Fibroblast of gingiva (primary cell): ENCODE data around the gene COL18A1.
A peak's percentile ranks its signal among the peaks of the same experiment; 100 is the strongest.

Experiments
- DNase-seq: peaks from one replicate; pipeline ENCODE4 v3.0.0-alpha.2; 2011; ENCODE audit warnings: low read depth

COL18A1 gene

GRCh38 chr21:45401916-45402900, 2.8 kb upstream of the COL18A1 start:
- no peak for DNase-seq

- no peak for DNase-seq
Observed at GRCh38 chr21:45403133-45403824, 1.7 kb upstream of the COL18A1 start.

DNA sequence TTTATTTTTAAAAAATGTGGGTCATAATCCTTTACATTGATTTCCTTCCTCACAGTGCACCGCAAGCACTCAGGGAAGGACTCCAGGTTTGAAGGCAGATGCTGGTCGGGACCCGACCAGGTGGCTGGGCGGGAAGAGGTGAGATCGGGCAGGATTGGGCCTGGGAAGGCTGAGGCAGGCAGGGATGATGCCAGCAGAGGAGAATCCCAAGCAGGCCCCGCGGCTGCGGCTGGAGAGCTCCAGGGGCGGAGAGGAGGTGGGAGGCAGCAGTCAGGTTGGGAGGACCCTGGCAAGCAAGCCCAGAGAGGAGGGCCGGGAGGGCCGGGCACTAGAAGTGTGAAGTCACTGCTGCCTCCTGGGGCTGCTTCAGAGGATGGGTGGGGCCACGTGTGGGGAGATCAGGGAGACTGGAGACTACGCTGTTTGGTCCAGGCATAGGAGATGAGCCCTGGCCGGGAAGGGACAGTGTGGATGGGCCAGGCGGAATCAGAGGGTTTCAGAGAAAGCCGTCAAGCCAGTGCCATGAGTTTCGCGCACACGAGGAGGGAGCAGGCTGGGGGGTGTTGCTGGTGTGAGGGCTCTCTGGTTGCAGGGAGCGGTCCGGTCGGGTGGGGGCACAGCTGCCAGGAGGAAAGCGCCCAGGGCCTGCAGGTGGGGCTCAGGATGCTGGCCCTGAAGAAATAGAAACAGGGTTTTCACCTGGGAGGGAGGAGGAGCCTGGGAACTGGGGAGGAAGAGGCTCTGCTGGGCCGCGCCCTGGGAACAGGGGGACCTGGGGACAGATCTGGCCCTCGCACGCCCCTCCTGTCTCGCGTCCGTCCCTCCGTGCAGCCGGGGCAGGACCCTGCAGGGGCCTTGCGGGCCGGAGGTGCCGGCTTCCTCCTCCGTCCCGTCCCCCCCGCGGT, 888 bp upstream of the COL18A1 start:
- no peak for DNase-seq

DNA sequence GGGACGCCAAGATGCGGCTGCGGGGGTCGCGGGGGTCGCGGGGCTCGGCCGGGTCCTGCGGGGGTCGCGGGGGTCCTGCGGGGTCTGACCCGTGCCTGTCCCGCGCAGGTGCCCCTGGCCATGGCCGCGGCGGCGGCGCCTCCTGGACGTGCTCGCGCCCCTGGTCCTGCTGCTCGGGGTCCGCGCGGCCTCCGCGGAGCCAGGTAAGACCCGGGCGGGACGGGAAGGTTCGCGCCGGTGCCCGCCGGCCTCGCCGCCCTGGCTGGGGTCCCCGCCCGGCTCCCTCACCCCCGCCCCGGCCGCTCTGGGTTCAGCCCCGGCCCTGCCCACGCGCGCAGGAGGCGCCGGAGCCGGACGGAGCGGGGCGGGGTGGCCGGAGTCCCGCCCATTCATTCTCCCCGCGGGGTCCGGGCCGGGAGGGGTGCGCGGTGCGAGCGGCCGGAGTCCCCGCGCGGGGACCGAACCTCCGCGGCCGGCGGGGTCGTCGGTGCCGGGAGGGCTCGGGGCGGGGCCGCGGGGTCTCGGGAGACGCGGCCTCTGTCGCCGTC, 380 bp downstream of the COL18A1 start:
- DNase-seq = peak; percentile 27

- no peak for DNase-seq
Observed at GRCh38 chr21:45405819-45406762, 1.1 kb downstream of the COL18A1 start.

DNA sequence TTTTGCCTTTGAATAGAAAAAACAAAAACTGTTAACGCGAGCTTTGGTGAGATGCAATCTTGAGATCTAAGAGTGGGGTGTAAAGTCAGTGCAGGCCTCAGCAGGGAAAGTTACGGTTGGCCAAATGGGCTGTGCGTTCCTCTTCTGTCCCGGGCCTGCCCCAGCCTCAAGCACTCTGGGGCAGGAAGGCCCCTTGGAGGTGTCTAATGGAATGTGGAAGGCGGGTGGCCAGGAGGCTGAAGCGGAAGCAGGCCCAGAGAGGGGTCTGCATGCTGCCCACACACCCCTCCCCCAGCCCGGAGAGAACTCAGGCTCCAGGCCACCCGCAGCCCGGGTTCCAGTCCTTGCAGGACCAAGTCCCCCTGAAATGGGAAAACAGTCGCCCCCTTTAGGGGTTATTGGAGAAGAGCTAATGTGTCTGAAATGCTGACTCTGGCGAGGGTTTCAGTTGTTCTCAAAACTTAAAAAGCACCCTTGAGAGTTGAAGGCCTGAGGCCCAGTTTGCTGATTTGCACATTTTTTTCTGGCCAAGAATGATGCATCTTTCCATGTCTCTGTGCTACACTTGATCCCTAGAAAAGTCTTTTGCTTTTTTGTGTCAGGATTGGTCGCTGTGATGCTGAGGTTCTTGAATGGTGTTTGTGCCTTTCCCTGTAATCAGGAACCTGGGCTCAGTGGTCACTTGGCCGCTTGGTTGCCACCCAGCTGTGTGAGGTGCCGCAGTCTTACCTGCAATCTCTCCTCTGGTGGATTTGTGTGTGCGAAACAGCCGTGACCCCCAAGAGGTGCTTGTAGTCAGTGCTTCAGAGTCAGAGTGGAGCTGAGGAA, 2.0 kb downstream of the COL18A1 start:
- DNase-seq = no peak

DNA sequence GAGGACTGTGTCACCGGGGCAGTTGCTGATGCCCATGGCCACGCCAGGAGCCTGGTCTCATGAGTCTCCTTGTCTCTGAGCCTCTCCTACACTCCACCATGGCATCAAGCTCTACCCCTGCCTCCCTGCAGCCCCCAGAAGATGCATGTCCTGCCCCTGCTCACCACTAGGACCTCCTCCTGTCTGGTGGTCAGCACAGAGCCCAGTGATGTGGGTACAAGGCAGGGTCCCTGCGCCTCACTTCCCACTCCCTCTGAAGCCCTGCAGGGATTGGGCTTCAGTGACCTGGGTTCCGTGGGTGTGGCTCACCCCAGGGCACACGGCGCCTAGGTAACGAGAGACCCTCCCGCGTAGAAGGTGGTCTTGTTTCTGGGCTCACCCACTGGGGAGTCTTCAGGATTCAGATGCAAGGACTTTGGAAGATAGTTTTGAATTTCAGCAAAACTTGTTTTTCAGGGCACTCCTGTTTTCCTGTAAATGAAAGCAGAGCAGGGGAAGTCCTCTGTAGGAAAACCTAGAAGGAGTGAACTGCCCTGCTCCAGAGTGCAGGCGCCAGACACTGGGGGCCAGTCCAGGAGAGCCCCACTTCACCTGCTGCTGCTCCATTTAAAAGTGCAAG, 2.8 kb downstream of the COL18A1 start:
- DNase-seq = no peak

GRCh38 chr21:45408271-45408791, 3.4 kb downstream of the COL18A1 start:
- no peak for DNase-seq

DNA sequence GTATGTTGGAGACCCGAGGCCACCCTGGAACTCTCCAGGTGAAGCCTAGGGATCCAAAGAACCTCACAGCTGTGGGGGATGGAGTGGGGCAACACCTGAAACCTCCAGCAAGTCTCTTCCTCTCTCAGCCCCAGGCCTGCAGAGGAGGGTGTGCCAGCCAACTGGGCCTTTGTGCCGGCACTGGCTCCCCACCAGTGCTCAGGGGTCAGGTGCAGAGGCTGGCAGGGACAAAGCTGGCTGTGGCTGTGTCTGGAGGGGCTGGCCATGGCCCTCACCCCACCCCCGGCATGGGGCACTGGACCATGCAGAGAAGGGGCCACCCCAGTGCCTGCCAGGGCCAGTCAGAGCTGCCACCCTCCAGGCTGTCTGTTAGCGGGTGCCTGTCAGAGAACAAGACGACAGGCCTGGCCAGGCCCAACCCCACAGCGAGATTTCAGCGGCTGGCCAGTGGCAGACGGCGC, 3.9 kb downstream of the COL18A1 start:
- DNase-seq = no peak

- no peak for DNase-seq
Observed at GRCh38 chr21:45409466-45410150, 4.6 kb downstream of the COL18A1 start.

DNA sequence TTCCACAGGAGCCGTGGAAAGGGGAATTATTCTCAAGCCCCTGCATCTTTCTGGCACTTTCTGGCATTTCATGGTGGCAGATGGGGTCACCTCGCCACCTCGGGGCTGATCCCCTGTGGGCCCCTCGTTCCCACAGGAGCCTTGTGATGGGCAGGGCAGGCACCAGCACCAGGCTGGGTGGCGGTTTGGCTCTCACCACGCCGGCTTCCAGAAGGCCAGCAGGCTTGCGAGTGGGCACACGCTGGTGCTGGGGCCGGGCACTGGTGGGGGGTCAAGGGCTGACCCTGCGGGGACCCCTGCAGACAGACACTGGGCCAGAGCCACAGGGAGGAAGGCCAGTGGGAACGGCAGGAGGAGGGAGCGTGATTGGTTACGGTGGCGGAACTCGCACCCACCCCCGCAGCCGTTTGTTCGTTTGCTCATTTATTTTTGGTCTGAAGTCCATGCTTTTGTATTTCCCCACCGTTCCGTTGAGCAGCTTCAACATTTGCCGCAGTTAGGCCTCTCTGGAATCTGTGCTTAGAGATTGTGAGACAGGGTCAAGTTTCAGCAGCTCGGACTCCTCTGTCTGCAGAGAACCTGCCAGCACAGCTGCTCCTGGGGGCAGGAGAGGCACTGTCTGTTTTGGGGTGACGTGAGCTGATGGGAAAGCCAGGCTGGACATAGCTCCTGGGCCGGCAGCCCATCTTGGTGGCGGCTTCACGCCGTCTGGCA, 5.3 kb downstream of the COL18A1 start:
- DNase-seq = no peak

DNA sequence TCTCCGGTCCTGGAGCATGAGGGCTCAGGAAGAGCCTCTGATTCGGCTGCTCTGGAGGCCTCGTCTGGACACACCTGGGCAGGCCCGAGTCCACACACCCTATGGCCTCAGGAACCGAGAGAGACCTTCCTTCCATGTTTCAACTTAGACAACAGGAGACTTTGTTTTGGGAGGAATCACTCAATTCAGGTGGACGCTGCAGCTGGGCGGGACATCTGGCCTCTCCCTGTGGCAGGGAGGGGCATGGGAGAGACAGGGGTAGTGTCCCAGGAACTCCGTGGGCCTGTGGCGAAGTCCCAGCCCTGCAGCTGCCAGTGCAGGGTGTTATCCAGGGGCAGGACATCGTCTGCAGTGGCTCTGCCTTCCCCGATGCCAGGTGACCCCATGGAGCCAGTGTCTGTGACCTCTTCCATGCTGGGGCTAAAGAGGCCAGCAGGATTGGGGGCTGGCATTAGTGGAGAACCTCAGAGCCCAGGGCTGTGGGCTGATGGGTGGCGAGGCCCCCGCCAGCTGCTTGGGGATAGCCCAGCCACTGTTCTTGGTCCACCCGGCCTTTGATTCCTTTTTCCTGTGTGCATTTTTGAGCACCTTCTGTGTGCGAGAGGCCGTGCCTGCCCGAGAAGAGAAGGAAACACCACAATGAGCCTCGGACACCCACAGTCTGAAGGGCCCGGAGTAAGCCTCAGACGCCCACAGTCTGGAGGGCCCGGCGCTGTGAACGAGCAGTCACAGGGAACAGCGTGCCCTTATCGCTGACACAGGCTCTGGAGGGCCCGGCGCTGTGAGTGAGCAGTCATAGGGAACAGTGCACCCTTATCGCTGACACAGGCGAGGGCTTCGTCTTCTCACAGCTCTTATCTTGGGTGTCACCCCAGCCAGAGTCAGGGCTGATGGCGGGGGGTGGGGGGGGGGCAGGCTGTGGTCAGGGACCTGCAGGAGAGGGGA, 6.2 kb downstream of the COL18A1 start:
- DNase-seq = no peak

DNA sequence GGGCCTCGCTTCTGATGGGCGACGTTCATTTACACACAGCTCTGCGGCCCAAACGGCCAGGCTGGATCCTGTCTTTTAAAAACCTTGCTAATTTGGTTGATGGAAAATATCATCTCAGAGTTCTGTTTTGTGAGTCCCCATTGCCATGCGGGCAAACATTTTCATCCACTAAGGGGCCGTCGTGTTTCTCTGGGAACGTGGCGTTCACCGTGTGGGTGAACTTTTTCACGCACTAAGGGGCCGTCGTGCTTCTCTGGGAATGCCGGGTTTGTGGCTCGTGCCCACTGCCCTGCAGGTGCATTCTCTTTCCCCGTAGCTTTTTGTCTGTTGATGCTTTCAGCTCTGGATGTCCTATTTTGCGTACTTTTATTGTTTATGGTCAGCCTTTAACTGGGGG, 6.8 kb downstream of the COL18A1 start:
- DNase-seq = no peak

GRCh38 chr21:45412491-45412890, 7.5 kb downstream of the COL18A1 start:
- no peak for DNase-seq

- no peak for DNase-seq
Observed at GRCh38 chr21:45412909-45413611, 8.1 kb downstream of the COL18A1 start.

DNA sequence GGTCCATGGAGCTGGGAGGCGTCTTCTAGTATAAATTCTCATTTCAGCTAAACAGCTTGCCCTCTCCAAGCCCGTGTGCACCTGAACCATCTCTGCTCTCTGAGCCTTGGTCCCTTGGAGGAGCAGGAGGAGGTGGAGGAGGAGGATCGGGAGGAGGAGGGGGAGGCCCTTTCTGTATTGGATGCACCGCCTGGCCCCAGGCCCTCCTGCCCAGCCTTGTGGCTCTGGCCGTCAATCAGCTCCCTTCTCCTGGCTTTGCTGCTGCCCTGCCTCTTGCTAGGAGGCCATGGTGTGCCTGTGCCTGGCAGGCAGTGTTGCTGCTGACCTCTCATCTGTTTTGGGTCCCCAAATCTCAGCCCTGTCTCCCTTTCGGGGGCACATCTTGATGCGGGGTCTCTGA, 9.0 kb downstream of the COL18A1 start:
- DNase-seq = no peak
